Upper lobe of left lung (tissue), 4 donors: Measurements from ENCODE around the gene DYNLRB2.

Source experiments
- CTCF ChIP-seq, 6 experiments: fragments of 450-650 bp in 4 of 6; fragments of 200-600 bp in 2 of 6; sonication (generic) in 2 of 6; IDR thresholded peaks; one replicate each; pipeline ENCODE4 v1.5.1; 2016 to 2019; ENCODE audit warnings: antibody characterized with exemption in 6 of 6
- POLR2A ChIP-seq, 4 donors: fragments of 450-650 bp; IDR thresholded peaks; one replicate each; pipeline ENCODE4 v1.5.1; 2016 to 2017; ENCODE audit warnings: antibody characterized with exemption in 4 of 4, mild to moderate bottlenecking in 2 of 4
- POLR2AphosphoS5 ChIP-seq, 2 donors: sonication (generic); formaldehyde crosslinking; IDR thresholded peaks; one replicate each; pipeline ENCODE4 v1.5.1; 2017; ENCODE audit warnings: antibody characterized with exemption in 2 of 2

GRCh38 chr16:80512593-80512853, 28.3 kb upstream of the DYNLRB2 start:
- TF ChIP-seq CTCF (IDR thresholded peaks at IDR 0.05) (no peak), POLR2AphosphoS5 (IDR thresholded peaks at IDR 0.05) (no peak), POLR2A (IDR thresholded peaks at IDR 0.05) (no peak)
